NT2/D1 (cell line): ENCODE results near the gene AKT2.

Experiments
- SUZ12 ChIP-seq: IDR thresholded peaks from 2 replicates; pipeline ENCODE4 v1.6.1; 2011; ENCODE audit not compliant: insufficient read length, insufficient read depth; ENCODE audit errors: extremely low read depth
- ZNF274 ChIP-seq: IDR thresholded peaks from 2 replicates; pipeline ENCODE4 v1.6.1; 2011; ENCODE audit warnings: mild to moderate bottlenecking, low read depth, low read length

DNA sequence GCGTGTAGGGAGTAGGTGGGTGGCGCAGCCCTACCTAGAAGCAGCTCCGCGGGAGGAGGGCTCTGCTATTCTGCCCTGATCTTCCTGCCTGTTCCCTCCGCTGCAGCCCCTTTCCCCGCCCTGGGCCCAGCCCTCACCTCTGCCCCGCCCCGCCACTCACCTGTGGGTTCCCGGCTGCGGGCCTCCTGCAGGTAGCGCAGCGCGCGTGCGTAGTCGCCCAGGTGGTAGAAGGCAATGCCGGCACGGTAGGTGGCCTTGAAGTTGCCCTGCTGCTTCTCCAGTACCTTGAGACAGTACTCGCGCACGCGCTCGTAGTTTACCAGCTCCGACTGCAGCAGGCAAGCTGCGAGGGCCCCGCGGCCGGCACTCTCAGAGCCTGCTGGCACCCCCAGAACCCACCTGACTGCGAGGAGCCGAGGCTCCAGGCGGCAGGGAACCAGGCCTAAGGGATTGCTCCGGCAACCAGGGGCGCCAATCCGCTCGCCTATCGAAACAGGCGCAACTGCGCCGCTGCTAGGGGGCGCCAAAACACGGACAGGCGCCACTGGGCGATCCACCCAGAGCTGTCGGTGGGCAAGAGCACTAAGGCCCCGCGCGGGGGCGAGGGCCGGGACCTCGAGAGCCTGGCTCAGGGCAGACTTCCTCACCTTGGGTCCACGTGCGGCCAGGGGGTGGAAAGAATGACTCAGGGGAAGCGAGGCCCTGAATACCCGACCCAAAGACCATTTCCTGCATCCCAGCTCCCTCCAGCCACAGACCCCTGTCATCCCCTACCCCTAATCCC lies 67.9 kb downstream of the AKT2 start:
- TF ChIP-seq SUZ12, result no peak
- TF ChIP-seq ZNF274, result no peak
